Hematopoietic multipotent progenitor cell treated with erythropoietin and hydrocortisone succinate and interleukin-3 and kit ligand, for 4 days (in vitro differentiated cells): ENCODE measurements around the gene EPC2.
"Not testable (repeated sequence)": the region's sequence is repeated elsewhere in the genome, so short reads cannot be mapped to it uniquely, and the experiment has no call there.

Experiments
- DNase-seq: peaks from one replicate; pipeline ENCODE4 v3.0.0-alpha.2; 2015

The EPC2 gene

DNA sequence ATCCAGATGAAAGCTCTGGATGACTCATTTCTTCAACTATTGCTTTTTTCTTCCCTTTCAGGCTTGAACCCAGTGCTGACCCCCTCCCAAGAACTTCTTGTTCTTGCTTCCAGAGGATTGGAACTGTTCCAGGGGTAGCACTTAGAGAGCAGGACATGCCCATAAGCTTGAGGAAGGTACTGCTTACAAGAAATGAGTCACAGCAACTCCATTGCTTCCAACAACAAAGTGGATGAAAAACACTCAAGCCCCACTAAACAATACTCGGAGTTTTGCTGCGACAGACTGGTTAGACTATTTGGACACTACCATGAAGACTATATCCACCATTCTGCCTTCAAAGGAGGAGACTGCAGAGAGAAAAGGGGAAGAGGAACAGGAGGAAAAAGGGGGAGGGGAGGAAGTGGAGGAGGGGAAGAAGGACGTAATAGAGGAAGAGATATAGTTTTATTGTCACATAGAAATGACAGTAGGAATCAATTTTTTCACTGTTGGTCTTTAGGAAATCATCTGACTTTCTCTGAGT lies 1.6 kb upstream of the EPC2 start:
- peak; percentile 60 for DNase-seq

DNA sequence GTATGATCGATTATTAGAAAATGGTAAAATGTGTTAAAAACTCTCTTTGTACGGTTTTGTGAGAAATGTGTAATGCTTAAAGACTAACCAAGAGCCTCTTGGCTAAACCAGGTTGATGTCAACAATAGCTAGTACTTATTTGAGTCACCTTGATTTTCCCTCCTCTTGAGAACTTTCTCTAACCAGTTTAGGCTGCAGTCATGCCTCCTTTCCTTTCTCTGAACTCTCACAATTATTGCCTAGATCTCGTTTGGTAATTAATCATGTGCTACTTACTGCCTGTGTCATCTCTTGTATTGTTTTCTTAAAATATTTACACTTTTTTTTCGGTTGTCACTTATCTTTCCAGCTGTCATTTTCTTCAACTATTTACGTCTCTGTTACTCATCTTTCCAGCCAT lies 1.1 kb upstream of the EPC2 start:
- no peak for DNase-seq

GRCh38 chr2:148644883-148645538 lies 460 bp downstream of the EPC2 start:
- DNase-seq: peak; percentile 97

GRCh38 chr2:148645539-148646230 lies 1.1 kb downstream of the EPC2 start:
- DNase-seq: peak; percentile 94

GRCh38 chr2:148646231-148646559 lies 1.6 kb downstream of the EPC2 start:
- no peak for DNase-seq

DNA sequence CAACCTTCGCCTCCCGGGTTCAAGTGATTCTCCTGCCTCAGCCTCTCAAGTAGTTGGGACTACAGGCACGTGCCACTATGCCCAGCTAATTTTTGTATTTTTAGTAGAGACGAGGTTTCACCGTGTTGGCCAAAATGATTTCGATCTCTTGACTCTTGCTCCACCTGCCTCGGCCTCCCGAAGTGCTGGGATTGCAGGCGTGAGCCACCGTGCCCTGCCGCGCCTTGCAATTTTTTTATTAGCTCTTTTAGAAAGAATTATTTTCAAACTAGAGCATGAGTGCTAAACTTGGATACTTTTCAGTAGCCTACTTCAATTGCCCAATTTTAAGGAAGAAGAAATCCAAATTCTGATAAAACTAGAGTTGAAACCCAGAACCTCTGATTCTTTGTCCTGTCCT lies 3.2 kb downstream of the EPC2 start:
- not testable (repeated sequence) for DNase-seq

DNA sequence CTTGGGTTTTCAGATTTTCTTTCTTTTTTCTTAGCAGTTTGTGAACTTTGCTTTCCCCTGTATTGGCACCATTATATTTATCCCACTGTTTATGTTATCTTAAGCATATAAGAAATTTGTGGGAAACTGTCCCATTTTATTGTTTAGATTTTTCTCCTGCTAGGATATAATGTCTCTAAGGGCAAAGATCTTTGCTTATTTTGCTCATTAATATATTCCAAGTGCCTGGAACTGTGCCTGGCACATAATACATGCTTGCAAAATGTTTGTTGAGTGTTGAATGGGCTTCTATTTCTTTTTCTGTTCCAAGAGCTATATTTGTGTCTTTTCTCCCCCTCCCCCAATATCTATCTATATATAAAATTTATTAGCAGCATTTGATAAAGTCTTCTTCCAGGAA lies 5.4 kb downstream of the EPC2 start:
- DNase-seq: no peak

- no peak for DNase-seq
These were observed 6.3 kb downstream of the EPC2 start for GRCh38 chr2:148650881-148651280.

DNA sequence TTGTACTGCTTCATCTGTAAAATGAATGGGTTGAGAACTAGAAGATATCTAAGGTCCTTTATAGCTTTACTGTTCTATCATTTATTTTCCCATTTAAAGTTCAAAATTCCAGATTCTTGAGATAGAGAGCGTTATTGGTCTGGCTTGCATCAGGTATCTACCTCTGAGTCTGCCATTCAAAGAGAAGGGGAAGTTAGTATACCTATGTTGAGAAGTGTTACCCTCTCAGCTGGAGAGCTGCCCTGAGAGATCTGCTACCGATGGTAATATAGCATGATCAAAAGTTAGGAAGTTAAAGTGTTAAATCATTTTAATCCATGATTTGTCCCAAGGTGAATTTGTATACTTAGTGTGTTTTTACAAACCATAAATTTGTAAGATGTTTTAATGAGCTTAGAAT lies 7.4 kb downstream of the EPC2 start:
- no peak for DNase-seq

GRCh38 chr2:148653437-148653836 lies 8.9 kb downstream of the EPC2 start:
- peak; percentile 59 for DNase-seq

DNA sequence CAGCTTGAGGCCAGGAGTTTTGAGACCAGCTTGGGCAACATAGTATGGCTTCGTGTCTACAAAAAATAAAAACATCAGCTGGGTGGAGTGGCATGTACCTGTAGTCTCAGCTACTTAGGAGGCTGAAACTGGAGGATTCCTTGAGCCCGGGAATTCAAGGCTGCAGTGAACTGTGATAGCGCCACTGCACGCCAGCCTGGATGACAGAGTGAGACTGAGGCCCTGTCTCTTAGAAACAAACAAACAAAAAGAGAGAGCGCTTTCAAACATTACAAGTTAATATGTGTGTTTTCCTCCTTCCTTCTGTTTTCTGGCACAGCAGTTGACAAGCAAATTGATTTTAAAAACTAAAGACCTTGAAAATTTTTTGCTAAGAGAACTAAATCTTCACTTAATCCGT lies 9.9 kb downstream of the EPC2 start:
- DNase-seq: no peak

DNA sequence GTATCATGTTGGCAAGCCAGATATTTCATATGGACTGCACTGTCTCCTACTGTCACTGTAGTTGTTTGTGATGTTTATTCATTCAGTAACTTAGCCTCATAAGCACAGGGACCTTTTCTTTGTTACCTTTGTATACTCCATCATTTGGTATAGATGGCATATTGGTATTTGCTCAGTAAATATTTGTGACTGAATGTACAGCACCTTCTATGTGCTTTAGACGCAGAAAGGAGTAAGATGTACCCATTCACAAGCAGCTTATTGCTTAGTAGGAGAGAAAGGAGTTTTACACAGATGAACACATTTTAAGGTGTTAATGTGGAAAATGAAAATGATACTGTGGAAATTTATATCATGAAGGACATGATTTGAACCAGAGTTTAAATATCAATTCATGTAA lies 12.0 kb downstream of the EPC2 start:
- DNase-seq: no peak

GRCh38 chr2:148658807-148659722 lies 14.5 kb downstream of the EPC2 start:
- DNase-seq: peak; percentile 62

DNA sequence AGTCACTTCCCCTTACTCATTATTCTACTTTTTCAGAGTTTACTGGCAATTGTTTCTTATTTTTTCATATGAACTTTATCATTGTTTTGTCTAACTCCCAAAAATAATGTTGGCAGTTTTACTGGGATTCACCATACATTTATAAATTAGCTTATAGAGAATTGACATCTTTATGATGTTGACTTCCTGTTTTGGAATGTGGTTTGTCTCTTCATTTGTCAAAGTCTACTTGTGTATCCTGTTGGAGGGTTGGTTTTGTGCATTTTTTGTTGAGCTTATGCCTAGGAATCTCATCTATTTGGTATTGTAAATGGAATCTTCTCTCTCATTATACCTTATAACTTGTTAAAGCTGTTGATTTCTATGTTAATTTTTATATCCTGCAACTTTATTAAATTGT lies 16.4 kb downstream of the EPC2 start:
- peak; percentile 46 for DNase-seq

DNA sequence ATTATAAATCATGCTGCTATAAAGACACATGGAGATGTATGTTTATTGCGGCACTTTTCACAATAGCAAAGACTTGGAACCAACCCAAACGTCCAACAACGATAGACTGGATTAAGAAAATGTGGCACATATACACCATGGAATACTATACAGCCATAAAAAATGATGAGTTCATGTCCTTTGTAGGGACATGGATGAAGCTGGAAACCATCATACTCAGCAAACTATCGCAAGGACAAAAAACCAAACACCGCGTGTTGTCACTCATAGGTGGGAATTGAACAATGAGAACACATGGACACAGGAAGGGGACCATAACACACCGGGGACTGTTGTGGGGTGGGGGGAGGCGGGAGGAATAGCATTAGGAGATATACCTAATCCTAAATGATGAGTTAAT lies 17.8 kb downstream of the EPC2 start:
- not testable (repeated sequence) for DNase-seq

DNA sequence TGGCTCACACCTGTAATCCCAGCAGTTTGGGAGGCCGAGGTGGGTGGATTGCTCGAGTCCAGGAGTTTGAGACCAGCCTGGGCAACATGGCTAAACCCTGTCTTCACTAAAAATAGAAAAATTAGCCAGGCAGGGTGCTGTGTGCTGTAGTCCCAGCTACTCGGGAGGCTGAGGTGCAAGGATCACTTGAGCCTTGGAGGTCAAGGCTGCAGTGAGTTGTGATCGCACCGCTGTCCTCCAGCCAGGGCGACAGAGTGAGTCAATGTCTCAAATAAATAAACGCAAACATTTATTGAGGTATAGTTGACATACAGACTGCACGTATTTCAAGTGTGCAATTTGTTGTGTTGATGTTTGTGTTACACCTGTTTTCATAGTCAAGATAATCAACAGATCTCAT lies 19.7 kb downstream of the EPC2 start:
- no peak for DNase-seq

DNA sequence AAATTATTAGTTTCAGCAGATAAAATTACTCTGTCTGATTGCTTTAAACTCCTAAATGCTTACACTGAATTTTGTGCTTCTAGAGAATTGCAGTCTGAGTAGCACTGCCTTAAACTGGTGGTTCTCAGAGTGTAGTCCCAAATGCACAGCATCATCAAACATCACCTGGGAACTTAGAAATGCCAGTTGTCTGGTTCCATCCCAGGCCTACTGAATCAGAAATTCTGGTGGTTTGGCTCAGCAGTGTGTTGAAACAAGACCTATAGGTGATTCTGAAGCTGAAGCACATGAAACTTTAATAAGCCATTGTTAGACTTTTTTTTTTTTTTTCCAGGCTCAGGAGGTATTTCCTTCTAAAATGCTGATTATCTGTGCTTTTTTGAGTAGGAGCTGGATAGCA lies 22.0 kb downstream of the EPC2 start:
- no peak for DNase-seq

DNA sequence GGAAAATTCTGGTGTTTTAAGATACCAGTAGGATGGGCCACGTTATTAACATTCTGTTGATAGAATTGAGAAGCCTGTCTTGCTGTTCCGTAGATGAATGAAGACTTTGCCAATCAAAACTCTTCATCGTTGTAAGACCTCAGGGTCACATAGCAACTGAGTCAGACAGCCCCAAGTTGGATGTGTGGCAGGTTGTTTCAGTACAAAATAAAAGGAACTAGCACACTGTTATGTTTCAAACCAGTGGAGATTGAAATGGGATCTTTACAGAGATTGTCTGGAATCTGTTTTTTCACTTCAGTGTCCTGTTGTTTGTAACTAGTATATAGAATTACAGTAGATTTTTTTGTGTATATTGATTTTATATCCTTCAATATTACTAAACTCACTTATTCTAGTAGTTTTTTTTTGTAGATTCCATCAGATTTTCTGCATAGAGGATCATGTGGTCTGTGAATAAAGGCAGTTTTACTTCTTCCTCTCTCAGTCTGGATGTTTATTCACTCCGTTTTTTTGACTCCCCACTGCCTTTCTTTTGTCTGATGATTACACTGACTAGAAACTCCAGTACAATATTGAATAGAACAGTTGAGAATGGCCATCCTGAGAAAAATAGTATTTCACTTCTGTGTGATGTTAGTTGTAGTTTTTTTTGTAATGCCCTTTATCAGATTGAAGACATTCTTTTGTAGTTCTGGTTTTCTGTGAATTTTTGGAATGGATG lies 22.7 kb downstream of the EPC2 start:
- no peak for DNase-seq

GRCh38 chr2:148670773-148671172 lies 26.2 kb downstream of the EPC2 start:
- DNase-seq: no peak

DNA sequence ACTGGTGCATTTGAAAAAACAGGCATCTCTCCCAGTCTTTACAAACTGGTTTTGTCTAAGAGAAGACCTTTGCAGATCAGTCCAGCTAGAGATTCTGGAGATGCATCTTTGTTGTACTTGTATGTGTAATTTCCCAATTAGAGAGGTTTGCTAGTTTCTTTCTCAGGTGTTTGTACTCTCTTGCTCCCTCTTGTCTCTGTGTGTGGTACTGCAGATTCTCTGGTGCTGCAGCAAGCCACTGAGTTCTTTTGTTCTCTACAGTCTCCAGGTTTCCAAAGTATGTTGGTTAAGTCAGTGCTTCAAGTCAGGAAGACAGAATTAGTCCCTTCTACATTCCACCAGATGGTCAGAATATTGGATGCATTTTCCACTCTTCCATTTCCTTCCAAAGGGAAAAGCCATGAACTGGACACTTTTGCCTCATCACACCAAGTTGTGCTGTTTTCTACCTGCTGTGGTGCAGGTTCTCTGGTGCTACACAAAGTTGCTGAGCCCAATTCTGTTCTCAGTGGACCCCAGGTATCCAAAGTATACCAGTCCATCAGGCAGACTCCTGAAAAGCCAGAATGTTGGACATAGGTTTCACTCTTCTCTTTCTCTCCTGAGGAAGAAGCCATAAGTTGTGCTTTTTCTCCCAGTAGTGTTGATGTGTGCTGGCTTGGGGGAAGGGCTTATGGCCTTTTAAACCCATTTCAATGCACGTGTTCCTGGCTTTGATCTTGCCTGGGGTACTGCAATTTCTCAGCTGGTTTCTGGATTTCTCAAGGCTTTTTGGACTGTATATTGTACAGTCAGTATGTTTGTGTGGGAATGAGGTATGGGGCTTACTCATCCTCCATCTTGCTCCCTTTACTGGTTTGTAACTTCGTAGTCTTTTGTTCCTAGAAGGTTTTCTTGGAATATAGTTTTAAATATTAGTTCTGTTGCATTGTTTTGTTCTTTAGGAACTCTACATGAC lies 29.8 kb downstream of the EPC2 start:
- peak; percentile 55 for DNase-seq

DNA sequence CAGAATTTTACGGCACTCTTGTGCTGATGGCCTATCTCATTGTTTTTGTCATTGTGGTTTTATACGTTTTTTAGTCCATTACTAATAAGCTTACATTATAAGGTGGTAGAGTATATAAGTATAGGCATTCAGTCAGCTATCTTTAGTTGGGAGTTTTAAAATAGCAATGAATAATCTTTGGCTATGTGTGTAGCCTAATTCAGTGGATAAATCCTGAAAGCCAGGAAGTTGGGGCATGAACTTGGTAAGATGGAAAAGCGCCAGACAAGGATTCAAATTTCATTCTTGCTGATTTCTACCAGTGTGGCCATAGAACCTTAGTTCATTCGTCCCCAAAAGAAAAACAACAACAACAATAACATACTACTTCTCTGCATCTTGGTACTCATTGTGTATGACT lies 31.2 kb downstream of the EPC2 start:
- no peak for DNase-seq
